ES-I3 (cell line): ENCODE results near the gene TTC31.
"Not testable (repeated sequence)": the region's sequence is repeated elsewhere in the genome, so short reads cannot be mapped to it uniquely, and the experiment has no call there.

Source experiments
- H3K36me3 ChIP-seq: 2 replicates; pipeline ENCODE4 v1.6.1; 2013; ENCODE audit warnings: mild to moderate bottlenecking, low read length, control low read depth, moderate library complexity; ENCODE audit not compliant: insufficient read depth
- H3K4me1 ChIP-seq: 2 replicates; pipeline ENCODE4 v1.6.1; 2013; ENCODE audit warnings: mild to moderate bottlenecking, control low read depth, low read length; ENCODE audit not compliant: insufficient read depth
- H3K9ac ChIP-seq: 2 replicates; pipeline ENCODE4 v1.6.1; 2013; ENCODE audit warnings: low read depth, mild to moderate bottlenecking, low read length, moderate library complexity
- H3K9me3 ChIP-seq: 2 replicates; pipeline ENCODE4 v1.6.1; 2013; ENCODE audit warnings: mild to moderate bottlenecking, low read length, moderate library complexity; ENCODE audit not compliant: control insufficient read depth, insufficient read depth

Gene TTC31

GRCh38 chr2:74462786-74463105, 20.1 kb upstream of the TTC31 start:
- Histone ChIP-seq H3K9me3 (no peaks in the 10 kb centered on the region), H3K36me3 (no peaks in the 10 kb centered on the region), H3K9ac (no peak overlapping the region), H3K4me1 (0 out of 2 replicates have a peak, but pooled peaks cover 3% of the 10 kb centered on the region)

GRCh38 chr2:74464406-74464805, 18.5 kb upstream of the TTC31 start:
- 0 out of 2 replicates have a peak, but pooled peaks cover under 1% of the 10 kb centered on the region for H3K4me1 ChIP-seq
- H3K9me3 ChIP-seq, result no peaks in the 10 kb centered on the region

GRCh38 chr2:74470742-74471141, 12.1 kb upstream of the TTC31 start:
- H3K4me1 ChIP-seq, H3K9ac ChIP-seq, H3K36me3 ChIP-seq, H3K9me3 ChIP-seq: not testable (repeated sequence)

More at GRCh38 chr2:74464406-74464805, 18.5 kb upstream of the TTC31 start:
- no peaks in the 10 kb centered on the region for H3K36me3 ChIP-seq
- peak overlapping the region; percentile 79 for H3K9ac ChIP-seq

- H3K9ac ChIP-seq, result peak overlapping the region; percentile 78
- H3K9me3 ChIP-seq, result no peaks in the 10 kb centered on the region
- no peaks in the 10 kb centered on the region; the same call in 1 of the 2 replicates for H3K36me3 ChIP-seq
- no peaks in the 10 kb centered on the region for H3K4me1 ChIP-seq
Observed at GRCh38 chr2:74471332-74472065, 11.4 kb upstream of the TTC31 start.

GRCh38 chr2:74472086-74472944, 10.6 kb upstream of the TTC31 start, which contains the start of gene MRPL53:
MRPL53 (minus strand) TSS chr2:74472680; CDS start chr2:74472660, 20 bp downstream.
- Histone ChIP-seq H3K9ac (peak within 1 kb of the TSS; percentile 78), H3K4me1 (no peaks in the 10 kb centered on the region), H3K36me3 (no peaks in the 10 kb centered on the region; the same call in 1 of the 2 replicates)

GRCh38 chr2:74472945-74473258, 10.0 kb upstream of the TTC31 start:
- no peaks in the 10 kb centered on the region for H3K4me1 ChIP-seq

More at GRCh38 chr2:74472086-74472944, 10.6 kb upstream of the TTC31 start, which contains the start of gene MRPL53:
- no peaks in the 10 kb centered on the region for H3K9me3 ChIP-seq

GRCh38 chr2:74474481-74474880, 8.4 kb upstream of the TTC31 start:
- Histone ChIP-seq H3K36me3 (no peaks in the 10 kb centered on the region; the same call in none of the 2 replicates), H3K9ac (no peak overlapping the region), H3K9me3 (no peaks in the 10 kb centered on the region), H3K4me1 (no peaks in the 10 kb centered on the region)

More at GRCh38 chr2:74472945-74473258, 10.0 kb upstream of the TTC31 start:
- H3K9ac ChIP-seq, result peak overlapping the region; percentile 78
- no peaks in the 10 kb centered on the region for H3K9me3 ChIP-seq
- H3K36me3 ChIP-seq, result no peaks in the 10 kb centered on the region; the same call in 1 of the 2 replicates

GRCh38 chr2:74474899-74475298, 8.0 kb upstream of the TTC31 start:
- Histone ChIP-seq H3K36me3 (no peaks in the 10 kb centered on the region; the same call in none of the 2 replicates), H3K4me1 (no peaks in the 10 kb centered on the region)

GRCh38 chr2:74481431-74481830, 1.4 kb upstream of the TTC31 start:
- Histone ChIP-seq H3K9me3 (no peaks in the 10 kb centered on the region), H3K4me1 (no peaks in the 10 kb centered on the region), H3K36me3 (no peaks in the 10 kb centered on the region; the same call in 1 of the 2 replicates), H3K9ac (peak overlapping the region; percentile 99)

More at GRCh38 chr2:74474899-74475298, 8.0 kb upstream of the TTC31 start:
- Histone ChIP-seq H3K9me3 (no peaks in the 10 kb centered on the region), H3K9ac (no peak overlapping the region)

GRCh38 chr2:74481961-74482800, 700 bp upstream of the TTC31 start:
- Histone ChIP-seq H3K9ac (peak overlapping the region; percentile 99), H3K36me3 (no peaks in the 10 kb centered on the region; the same call in 1 of the 2 replicates), H3K4me1 (no peaks in the 10 kb centered on the region), H3K9me3 (no peaks in the 10 kb centered on the region)

- peak overlapping the region; percentile 99; the same call in 1 of the 2 replicates for H3K9ac ChIP-seq
- not testable (repeated sequence) for H3K4me1 ChIP-seq, H3K36me3 ChIP-seq, H3K9me3 ChIP-seq
Observed at GRCh38 chr2:74483675-74484164, 839 bp downstream of the TTC31 start.

- H3K9ac ChIP-seq, result no peak overlapping the region
- no peaks in the 10 kb centered on the region for H3K36me3 ChIP-seq
- no peaks in the 10 kb centered on the region for H3K4me1 ChIP-seq
- H3K9me3 ChIP-seq, result no peaks in the 10 kb centered on the region
Observed at GRCh38 chr2:74486141-74486540, 3.3 kb downstream of the TTC31 start.

- Histone ChIP-seq H3K9ac (no peak overlapping the region), H3K36me3 (0 out of 2 replicates have a peak, but pooled peaks cover 9% of the 10 kb centered on the region), H3K9me3 (no peaks in the 10 kb centered on the region), H3K4me1 (no peaks in the 10 kb centered on the region)
Observed at GRCh38 chr2:74488643-74489481, 6.0 kb downstream of the TTC31 start.
